Pulmonary artery endothelial cell (primary cell): ENCODE measurements around the gene WNT8A. TPM values are rescaled to one million over a fixed set of nuclear protein-coding genes. Genes with fewer than 3 reads are reported as not detected.
A peak's percentile ranks its signal among the peaks of the same experiment; 100 is the strongest.

Source experiments
- DNase-seq: peaks from one replicate; pipeline ENCODE4 v3.0.0-alpha.2; 2011; ENCODE audit warnings: low read depth, low spot score
- total RNA-seq: library from RNA; depleted of rRNA; stranded (reverse); fragments of >200 nt; gene quantifications from 2 replicates; pipeline ENCODE4 v1.2.3, GENCODE V29; 2014

Gene WNT8A
- total RNA-seq, 1 donor from 2014 or later, result not detected

DNA sequence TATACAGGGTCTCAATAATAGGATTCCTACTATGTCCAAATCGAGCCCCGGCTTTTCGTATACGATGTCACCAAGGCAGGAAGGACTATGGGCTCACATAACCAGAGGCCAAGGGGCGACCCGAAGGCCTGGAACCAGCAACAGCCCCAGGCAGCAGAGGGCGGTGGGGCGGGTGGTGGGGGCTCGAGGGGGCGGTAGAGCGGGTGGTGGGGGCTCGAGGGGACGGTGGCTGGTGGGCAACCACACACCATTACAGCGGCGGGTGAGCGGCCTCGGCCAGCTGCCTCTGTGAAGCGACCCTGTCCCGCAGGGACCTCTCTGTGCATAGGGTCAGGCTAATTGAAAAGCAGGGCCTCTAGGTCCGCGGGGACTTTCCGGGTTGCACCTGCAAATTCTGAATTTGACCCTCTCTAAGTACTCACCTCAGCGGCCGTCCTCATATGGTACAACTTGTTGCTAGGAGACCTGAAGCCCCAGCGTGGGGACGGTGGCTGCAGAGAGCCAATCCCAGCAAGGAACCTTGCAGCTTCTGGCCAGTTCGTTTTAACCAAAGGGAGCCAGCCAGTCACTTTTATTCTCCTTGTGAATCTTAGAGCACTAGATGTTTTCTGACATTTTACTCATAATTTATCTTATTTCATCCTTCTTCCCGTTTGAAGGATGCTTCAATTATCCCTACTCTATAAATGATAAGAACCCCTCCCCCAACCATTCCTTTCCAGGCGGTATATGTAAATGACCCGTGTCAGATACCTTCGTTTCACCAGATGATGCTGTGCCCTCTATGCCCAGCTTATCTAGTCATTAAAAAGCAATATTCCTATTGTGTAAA is 55.3 kb downstream of the WNT8A start, which contains the start of gene NME5:
TSS of gene NME5 (minus strand) at position 480 of the 832 bp plus-strand sequence. CDS start 648 bp downstream, outside the sequence.
- DNase-seq, result peak; percentile 22

GRCh38 chr5:138139781-138140090 is 55.9 kb downstream of the WNT8A start:
- no peak for DNase-seq

DNA sequence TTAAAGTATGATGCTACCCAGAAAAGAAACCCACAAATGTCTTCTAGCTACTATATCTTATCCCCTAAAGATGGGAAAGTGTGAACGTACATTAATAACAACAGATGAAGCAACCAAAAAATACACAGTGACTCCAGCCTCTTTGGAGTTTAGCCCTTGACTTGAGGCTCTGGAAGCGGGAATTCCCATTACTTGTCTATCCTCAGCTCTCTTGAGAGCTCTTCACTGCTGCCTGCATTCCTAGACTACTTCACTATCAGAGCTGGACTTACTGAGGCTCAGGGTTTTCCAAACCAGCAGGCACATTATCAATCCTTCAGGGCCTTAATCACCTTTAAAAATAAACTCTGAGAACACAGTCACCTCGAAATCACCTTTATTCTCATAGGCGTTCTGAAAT is 56.4 kb downstream of the WNT8A start:
- DNase-seq, result no peak

Other genes starting within 250 kb of the WNT8A start
- gene MYOT, start 216.2 kb upstream of the WNT8A start, total RNA-seq, result not detected in 2 replicates
- not detected in 2 replicates for gene PKD2L2, start 194.6 kb upstream of the WNT8A start, total RNA-seq
- 10.4 and 17.0 TPM in 2 replicates for gene FAM13B, start 51.0 kb upstream of the WNT8A start, total RNA-seq
- 1.1 and 1.2 TPM in 2 replicates for gene NME5, start 55.4 kb downstream of the WNT8A start, total RNA-seq
- gene BRD8, start 94.6 kb downstream of the WNT8A start, total RNA-seq, result 25.7 and 36.0 TPM in 2 replicates
- gene KIF20A, start 95.1 kb downstream of the WNT8A start, total RNA-seq, result 47.2 and 125 TPM in 2 replicates
- 32.9 and 41.1 TPM in 2 replicates for gene CDC23, start 129.3 kb downstream of the WNT8A start, total RNA-seq
- gene GFRA3, start 190.6 kb downstream of the WNT8A start, total RNA-seq, result not detected in 2 replicates
- gene CDC25C, start 247.8 kb downstream of the WNT8A start, total RNA-seq, result 6.0 and 15.5 TPM in 2 replicates